ENCODE measurements around the gene ATP5F1A.

- no peak for TF ChIP-seq CTCF (conservative IDR thresholded peaks at IDR 0.05; ENCODE audit: low read depth, low read length)
- no peak for TF ChIP-seq EZH2 (IDR thresholded peaks at IDR 0.05; ENCODE audit: borderline replicate concordance, low read depth, low read length, poor library complexity, severe bottlenecking)
Measured at GRCh38 chr18:46051731-46052461, 46.2 kb downstream of the ATP5F1A start.

All from A673 (cell line).